IPS-20b (cell line): ENCODE data around the gene CUBN.

ENCODE experiments used
- H3K27ac ChIP-seq: one replicate; pipeline ENCODE4 v1.5.1; 2013; ENCODE audit warnings: low read length
- H3K27me3 ChIP-seq: 2 replicates; pipeline ENCODE4 v1.6.1; 2013; ENCODE audit warnings: mild to moderate bottlenecking, low read length, inconsistent platforms; ENCODE audit not compliant: insufficient read depth
- H3K36me3 ChIP-seq: 2 replicates; pipeline ENCODE4 v1.6.1; 2013; ENCODE audit warnings: low read depth, mild to moderate bottlenecking, inconsistent platforms, low read length, moderate library complexity; ENCODE audit not compliant: insufficient read depth
- H3K4me1 ChIP-seq: 2 replicates; pipeline ENCODE4 v1.6.1; 2013; ENCODE audit warnings: mild to moderate bottlenecking, control low read depth, inconsistent platforms, low read length, moderate library complexity; ENCODE audit not compliant: insufficient read depth
- H3K4me3 ChIP-seq: 2 replicates; pipeline ENCODE4 v1.5.1; 2013; ENCODE audit warnings: mild to moderate bottlenecking, low read length, inconsistent platforms
- H3K9ac ChIP-seq: 2 replicates; pipeline ENCODE4 v1.6.1; 2013; ENCODE audit warnings: low read depth, mild to moderate bottlenecking, inconsistent platforms, low read length, moderate library complexity
- H3K9me3 ChIP-seq: 2 replicates; pipeline ENCODE4 v1.6.1; 2013; ENCODE audit warnings: mild to moderate bottlenecking, low read depth, low read length, inconsistent platforms; ENCODE audit not compliant: insufficient read depth

The CUBN gene

DNA sequence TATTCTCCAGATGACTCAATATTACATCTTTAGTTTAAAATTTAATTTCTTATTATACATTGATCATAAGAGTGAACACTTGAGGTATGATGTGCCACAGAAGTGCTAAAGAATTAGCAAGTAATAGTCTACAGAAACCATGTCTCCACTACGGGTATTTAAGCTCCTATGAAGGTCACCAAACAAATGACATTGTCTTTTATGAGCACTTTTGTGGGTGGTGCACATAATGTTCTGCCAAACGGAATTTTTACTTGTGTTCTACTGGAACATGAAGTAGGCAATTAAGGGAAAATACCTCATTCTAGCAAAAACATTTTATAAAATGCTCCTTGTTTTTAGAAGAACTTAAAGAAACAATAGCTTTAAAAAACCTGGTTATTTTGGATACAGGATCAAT lies 27.4 kb upstream of the CUBN start:
- H3K27ac ChIP-seq = no peak overlapping the region
- H3K4me1 ChIP-seq = no peaks in the 10 kb centered on the region
- no peaks in the 10 kb centered on the region for H3K27me3 ChIP-seq
- H3K9me3 ChIP-seq = no peaks in the 10 kb centered on the region
- peaks cover 7% of the 10 kb centered on the region; the same call in 1 of the 2 replicates for H3K36me3 ChIP-seq
- H3K9ac ChIP-seq = no peak overlapping the region
- H3K4me3 ChIP-seq = no peak overlapping the region

DNA sequence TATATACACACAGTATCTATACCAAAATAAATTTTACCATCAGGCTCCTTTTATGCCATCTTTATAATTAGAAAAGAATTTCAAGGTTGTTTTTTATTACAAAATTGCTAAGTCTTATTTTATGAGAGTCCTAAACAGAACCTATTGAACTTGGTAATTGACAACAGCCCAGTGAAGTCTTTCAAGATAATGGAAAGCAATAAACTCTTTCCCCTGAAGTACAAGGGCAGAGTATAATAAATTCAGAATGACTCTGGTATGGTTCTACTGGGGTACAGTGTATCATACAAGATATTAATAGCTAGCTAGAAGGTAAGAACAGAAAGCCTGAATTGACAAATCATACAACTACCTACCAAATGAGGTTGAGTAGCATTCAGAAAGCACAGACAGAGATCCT lies 26.2 kb upstream of the CUBN start:
- Histone ChIP-seq H3K36me3 (peaks cover 7% of the 10 kb centered on the region; the same call in 1 of the 2 replicates), H3K9ac (no peak overlapping the region), H3K4me1 (no peaks in the 10 kb centered on the region), H3K27ac (no peak overlapping the region), H3K4me3 (no peak overlapping the region), H3K27me3 (no peaks in the 10 kb centered on the region), H3K9me3 (no peaks in the 10 kb centered on the region)

DNA sequence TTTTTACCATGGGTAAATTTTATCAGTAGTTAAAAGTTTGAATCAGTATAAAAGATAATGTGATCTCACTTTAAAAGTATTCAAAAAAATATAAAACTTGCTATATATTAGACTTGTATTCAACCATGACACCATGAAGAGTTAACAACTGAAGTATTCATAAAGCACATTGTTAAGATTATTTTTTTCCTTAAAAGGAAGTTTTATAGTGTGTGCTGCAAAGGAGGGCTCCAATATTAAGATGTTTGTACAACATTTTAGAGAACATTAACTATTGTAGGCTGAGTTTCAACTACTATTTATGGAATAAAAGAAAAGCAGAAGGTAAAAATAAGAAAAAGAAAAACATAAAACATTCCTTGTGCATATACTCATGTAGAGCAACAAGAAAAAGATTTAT lies 24.5 kb upstream of the CUBN start:
- Histone ChIP-seq H3K9ac (no peak overlapping the region), H3K4me3 (no peak overlapping the region), H3K36me3 (peaks cover 9% of the 10 kb centered on the region; the same call in 1 of the 2 replicates), H3K4me1 (no peaks in the 10 kb centered on the region), H3K27ac (no peak overlapping the region), H3K27me3 (no peaks in the 10 kb centered on the region), H3K9me3 (no peaks in the 10 kb centered on the region)

DNA sequence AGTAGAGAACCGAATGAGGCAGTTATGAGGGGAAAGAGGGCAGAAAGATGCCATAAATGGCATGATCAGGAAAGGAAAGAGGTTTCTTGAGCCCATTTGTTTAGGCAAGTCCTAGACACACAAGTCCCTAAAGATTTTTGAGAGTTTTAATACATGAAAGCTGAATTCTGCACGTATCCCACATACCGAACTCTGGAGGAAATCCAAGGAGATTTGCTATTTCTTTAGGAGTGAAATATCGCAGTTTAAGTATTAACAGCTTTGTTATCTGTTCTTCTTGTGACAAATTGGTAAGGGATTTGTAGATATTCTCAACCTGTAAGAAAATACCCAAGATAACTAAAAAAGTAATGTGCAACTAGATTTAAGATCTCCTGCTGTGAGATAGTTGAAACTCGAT lies 23.7 kb upstream of the CUBN start:
- H3K27me3 ChIP-seq = no peaks in the 10 kb centered on the region
- no peaks in the 10 kb centered on the region for H3K4me1 ChIP-seq
- no peak overlapping the region for H3K27ac ChIP-seq
- H3K9me3 ChIP-seq = no peaks in the 10 kb centered on the region
- no peak overlapping the region for H3K9ac ChIP-seq
- H3K4me3 ChIP-seq = no peak overlapping the region
- H3K36me3 ChIP-seq = peaks cover 9% of the 10 kb centered on the region; the same call in 1 of the 2 replicates

DNA sequence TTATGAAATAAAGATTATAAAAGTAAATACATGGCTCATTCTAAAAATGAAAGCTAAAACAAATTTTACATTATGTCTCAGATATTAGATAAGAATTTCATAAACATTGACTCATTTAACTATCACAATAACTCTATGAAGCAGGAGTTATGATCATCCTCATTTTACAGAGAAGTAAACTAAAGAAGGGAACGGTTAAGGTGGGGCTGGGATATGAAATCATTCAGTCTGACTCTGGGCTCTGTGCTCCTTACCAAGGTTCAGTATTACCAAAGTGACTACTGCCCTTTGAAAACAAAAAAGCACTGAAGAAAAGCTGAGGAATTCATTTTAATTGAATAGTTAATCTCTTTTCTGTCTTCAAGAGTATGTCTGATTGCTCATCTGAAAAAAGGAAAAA lies 22.1 kb upstream of the CUBN start:
- Histone ChIP-seq H3K9me3 (no peaks in the 10 kb centered on the region), H3K27me3 (no peaks in the 10 kb centered on the region), H3K36me3 (peaks cover 13% of the 10 kb centered on the region; the same call in 1 of the 2 replicates), H3K4me1 (no peaks in the 10 kb centered on the region), H3K9ac (no peak overlapping the region), H3K4me3 (no peak overlapping the region), H3K27ac (no peak overlapping the region)

DNA sequence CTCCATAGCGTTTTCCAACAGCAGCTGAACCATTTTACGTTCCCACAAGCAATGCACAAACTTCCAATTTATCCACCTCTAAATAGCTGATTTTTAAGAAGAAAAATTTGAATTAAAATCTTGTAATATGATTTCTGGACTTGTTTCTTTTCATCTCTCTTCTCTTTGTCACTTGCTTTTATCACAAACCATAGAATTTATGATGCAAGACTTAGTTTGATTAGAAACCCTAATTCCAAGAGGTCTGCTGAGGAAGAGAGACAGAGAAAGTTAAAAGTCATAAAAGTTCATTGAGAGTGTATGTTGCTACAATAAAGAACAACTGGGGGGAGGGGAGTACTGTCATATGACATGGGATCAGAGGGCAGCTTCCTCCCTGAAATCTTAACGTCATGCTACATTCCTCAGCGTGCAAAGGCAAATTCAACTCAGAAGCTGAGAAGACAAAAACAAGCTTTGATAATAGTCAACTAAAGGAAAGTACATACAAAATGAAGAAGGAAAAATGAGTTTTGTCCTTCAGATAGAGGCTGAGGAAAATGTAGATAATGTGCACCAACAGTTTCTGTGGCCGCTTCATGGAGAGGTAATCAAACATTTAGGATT lies 18.4 kb upstream of the CUBN start:
- no peaks in the 10 kb centered on the region for H3K27me3 ChIP-seq
- no peaks in the 10 kb centered on the region for H3K4me1 ChIP-seq
- no peak overlapping the region for H3K4me3 ChIP-seq
- peaks cover 7% of the 10 kb centered on the region; the same call in 1 of the 2 replicates for H3K36me3 ChIP-seq
- H3K9ac ChIP-seq = no peak overlapping the region
- H3K9me3 ChIP-seq = no peaks in the 10 kb centered on the region
- no peak overlapping the region for H3K27ac ChIP-seq

DNA sequence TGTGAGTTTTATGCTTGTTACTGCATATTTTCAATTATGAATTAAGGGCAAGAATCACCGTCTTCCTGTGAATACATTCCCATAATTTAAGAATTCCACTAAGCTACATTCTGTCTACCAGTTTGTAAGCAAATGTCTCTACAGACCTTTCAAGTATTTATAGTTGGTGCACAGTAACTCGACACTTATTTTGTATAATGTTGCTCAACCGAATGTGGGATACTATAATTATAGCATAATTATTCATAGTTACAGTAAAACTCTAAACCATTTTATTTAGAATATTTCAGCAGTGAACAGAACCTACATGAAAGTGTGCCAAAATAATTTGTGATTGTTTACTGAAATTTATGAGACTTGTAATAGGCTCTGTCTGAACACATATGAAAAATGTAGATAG lies 17.3 kb upstream of the CUBN start:
- Histone ChIP-seq H3K4me1 (no peaks in the 10 kb centered on the region), H3K9me3 (no peaks in the 10 kb centered on the region), H3K4me3 (no peak overlapping the region), H3K27ac (no peak overlapping the region), H3K9ac (no peak overlapping the region), H3K36me3 (peaks cover 6% of the 10 kb centered on the region; the same call in 1 of the 2 replicates), H3K27me3 (no peaks in the 10 kb centered on the region)

DNA sequence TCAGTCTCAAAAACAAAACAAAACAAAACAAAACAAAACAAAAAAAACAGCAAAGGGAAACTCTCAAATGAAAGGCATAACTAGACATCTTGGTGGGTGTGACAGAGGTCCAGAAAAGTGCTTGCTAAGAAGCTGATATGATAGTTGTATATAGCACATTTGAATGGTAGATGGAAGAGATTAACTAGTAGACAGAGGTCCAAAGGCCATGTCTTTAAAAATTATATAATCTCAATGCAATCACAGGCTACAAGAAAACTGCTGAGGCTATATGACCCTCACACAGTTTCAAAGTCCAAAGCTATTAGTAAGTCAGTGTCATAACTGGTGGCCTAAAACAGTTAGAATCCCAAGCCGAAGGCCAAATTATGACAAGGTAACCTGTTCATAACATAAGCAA lies 15.6 kb upstream of the CUBN start:
- Histone ChIP-seq H3K27ac (no peak overlapping the region), H3K4me1 (no peaks in the 10 kb centered on the region), H3K27me3 (no peaks in the 10 kb centered on the region), H3K9ac (no peak overlapping the region), H3K36me3 (peaks cover 4% of the 10 kb centered on the region; the same call in 1 of the 2 replicates), H3K9me3 (no peaks in the 10 kb centered on the region), H3K4me3 (no peak overlapping the region)

DNA sequence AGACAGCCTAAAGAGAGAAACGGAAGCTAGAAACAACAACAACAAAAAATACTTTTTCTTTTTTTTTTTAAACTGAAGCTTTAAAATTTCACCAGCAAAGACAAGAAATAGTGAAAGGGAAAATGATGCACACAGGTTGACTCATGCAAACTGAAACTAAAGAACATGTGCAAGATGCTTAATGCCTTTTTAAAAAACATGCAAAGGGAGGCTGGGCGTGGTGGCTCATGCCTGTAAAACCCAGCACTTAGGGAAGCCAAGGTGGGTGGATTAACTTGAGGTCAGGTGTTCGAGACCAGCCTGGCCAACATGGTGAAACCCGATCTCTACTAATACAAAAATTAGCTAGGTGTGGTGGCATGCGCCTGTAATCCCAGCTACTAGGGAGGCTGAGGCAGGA lies 15.1 kb upstream of the CUBN start:
- H3K27me3 ChIP-seq = no peaks in the 10 kb centered on the region

DNA sequence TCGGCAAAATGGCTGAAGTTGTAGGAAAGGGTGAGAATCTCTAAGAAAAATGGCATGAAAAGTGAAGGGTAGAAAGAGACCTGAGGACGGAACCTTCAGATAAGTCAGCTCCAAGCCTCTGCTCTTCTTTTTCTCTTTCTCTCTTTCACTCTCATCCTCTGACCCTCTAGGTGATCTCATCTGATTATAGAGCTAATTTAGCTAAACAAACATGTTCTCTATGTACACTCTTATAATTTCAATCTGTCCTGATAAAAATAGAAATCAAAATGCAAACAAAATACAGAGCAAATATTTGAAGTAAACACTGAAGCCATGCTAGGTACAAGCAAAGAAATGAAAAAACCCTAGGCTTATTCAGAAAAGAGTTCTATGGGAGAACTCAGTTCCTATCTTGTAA lies 14.4 kb upstream of the CUBN start:
- Histone ChIP-seq H3K4me1 (no peaks in the 10 kb centered on the region), H3K36me3 (0 out of 2 replicates have a peak, but pooled peaks cover 3% of the 10 kb centered on the region), H3K9ac (no peak overlapping the region), H3K9me3 (no peaks in the 10 kb centered on the region), H3K27me3 (no peaks in the 10 kb centered on the region), H3K4me3 (no peak overlapping the region), H3K27ac (no peak overlapping the region)

More for the DNA sequence above, 15.1 kb upstream of the CUBN start:
- no peaks in the 10 kb centered on the region for H3K9me3 ChIP-seq
- no peaks in the 10 kb centered on the region for H3K4me1 ChIP-seq
- no peak overlapping the region for H3K27ac ChIP-seq
- 0 out of 2 replicates have a peak, but pooled peaks cover 3% of the 10 kb centered on the region for H3K36me3 ChIP-seq
- H3K9ac ChIP-seq = no peak overlapping the region
- no peak overlapping the region for H3K4me3 ChIP-seq

DNA sequence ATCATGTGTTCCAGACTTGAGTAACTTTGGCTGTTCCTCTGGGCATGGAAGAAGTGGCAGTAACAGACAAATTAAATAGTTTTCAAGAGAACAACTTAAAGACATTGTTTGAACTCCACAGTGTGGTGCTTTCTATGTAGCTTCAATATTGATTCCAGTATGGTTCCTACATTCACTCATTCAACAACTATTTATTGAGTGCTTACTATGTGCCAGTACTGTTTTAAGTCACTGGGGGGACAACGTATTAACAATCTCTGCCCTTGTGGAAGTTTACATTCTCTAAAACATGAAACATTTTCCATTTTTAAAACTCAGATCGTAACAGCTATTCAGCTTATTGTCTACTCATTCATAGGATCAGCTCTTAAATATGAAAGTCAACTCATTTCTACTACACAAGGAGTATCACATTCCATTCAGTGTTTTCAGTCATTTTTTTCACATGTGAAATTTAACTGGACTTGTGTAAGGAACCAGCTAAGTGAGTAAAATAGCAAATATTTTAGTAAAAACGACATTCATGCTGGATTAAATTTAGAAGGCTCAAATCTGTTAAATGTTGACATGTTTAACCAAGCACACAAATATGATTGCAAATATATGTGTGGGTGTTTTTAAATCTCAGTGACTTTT lies 13.6 kb upstream of the CUBN start:
- Histone ChIP-seq H3K36me3 (0 out of 2 replicates have a peak, but pooled peaks cover 3% of the 10 kb centered on the region), H3K9ac (no peak overlapping the region), H3K9me3 (no peaks in the 10 kb centered on the region), H3K27ac (no peak overlapping the region), H3K4me1 (no peaks in the 10 kb centered on the region), H3K27me3 (no peaks in the 10 kb centered on the region), H3K4me3 (no peak overlapping the region)

DNA sequence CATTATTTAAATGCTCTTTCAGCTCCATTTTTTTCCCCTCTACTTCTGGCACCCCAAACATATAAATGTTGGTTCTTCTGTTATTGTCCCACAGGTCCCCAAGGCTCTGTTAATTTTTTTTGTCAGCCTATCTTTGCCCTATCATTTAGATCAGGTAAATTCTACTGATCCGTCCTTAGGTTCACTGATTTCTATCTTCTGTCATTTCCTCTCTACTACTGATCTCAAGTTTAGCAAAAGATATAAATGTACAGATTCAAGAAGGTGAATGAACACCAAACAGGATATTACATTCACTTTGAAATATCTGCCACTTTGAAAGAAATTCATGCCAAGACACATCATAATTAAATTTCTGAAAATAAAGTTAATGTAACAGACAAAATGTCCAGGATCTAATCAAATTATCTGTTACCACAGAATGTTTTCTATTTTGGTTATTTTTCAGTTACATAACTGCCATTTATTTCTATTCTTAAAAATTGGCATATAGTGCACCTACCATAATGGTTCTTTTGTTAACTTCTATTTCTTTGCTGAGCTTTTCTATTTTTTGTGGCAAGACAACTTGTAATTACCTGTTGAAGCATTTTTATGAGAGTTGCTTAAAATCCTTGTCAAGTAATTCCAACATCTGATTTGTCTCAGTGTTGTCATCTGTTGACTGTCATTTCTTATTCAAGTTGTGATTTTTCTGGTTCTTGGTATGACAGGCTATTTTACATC lies 12.1 kb upstream of the CUBN start:
- Histone ChIP-seq H3K4me3 (no peak overlapping the region), H3K9me3 (no peaks in the 10 kb centered on the region), H3K9ac (no peak overlapping the region), H3K27ac (no peak overlapping the region), H3K4me1 (no peaks in the 10 kb centered on the region), H3K27me3 (no peaks in the 10 kb centered on the region), H3K36me3 (no peaks in the 10 kb centered on the region)
